ENCODE results near the gene CCDC87.

- TF ChIP-seq, protein P1, sequence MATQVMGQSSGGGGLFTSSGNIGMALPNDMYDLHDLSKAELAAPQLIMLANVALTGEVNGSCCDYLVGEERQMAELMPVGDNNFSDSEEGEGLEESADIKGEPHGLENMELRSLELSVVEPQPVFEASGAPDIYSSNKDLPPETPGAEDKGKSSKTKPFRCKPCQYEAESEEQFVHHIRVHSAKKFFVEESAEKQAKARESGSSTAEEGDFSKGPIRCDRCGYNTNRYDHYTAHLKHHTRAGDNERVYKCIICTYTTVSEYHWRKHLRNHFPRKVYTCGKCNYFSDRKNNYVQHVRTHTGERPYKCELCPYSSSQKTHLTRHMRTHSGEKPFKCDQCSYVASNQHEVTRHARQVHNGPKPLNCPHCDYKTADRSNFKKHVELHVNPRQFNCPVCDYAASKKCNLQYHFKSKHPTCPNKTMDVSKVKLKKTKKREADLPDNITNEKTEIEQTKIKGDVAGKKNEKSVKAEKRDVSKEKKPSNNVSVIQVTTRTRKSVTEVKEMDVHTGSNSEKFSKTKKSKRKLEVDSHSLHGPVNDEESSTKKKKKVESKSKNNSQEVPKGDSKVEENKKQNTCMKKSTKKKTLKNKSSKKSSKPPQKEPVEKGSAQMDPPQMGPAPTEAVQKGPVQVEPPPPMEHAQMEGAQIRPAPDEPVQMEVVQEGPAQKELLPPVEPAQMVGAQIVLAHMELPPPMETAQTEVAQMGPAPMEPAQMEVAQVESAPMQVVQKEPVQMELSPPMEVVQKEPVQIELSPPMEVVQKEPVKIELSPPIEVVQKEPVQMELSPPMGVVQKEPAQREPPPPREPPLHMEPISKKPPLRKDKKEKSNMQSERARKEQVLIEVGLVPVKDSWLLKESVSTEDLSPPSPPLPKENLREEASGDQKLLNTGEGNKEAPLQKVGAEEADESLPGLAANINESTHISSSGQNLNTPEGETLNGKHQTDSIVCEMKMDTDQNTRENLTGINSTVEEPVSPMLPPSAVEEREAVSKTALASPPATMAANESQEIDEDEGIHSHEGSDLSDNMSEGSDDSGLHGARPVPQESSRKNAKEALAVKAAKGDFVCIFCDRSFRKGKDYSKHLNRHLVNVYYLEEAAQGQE (IDR thresholded peaks at IDR 0.05; ENCODE audit: unreplicated experiment): no peak
- TF ChIP-seq EZH2phosphoT487 (IDR thresholded peaks at IDR 0.05; ENCODE audit: unreplicated experiment) (no peak), CTCF (conservative IDR thresholded peaks at IDR 0.05; ENCODE audit: low read depth in 2 of 2) (no peak), EZH2 (IDR thresholded peaks at IDR 0.05; ENCODE audit: low read depth, unreplicated experiment) (no peak), CREB1 (CRISPR knock-in tag; IDR thresholded peaks at IDR 0.05; ENCODE audit: low read depth) (no peak), POLR2AphosphoS5 (IDR thresholded peaks at IDR 0.05; ENCODE audit: low read depth) (no peak), JUNB (IDR thresholded peaks at IDR 0.05; ENCODE audit: unreplicated experiment) (no peak), ETS1 (IDR thresholded peaks at IDR 0.05) (no peak), ZNF331 (CRISPR knock-in tag; IDR thresholded peaks at IDR 0.05; ENCODE audit: low read depth) (no peak), STAT1 (IDR thresholded peaks at IDR 0.05; ENCODE audit: unreplicated experiment) (no peak)
Measured at GRCh38 chr11:66554602-66555001, 38.3 kb downstream of the CCDC87 start.
